Measurements from ENCODE around the gene CELA1. TPM values are rescaled to one million over a fixed set of nuclear protein-coding genes. Genes with fewer than 3 reads are reported as not detected.

Gene CELA1
- polyA plus RNA-seq, 2 of the 4 experiments (the other 2 are of a cell fraction) = not detected

GRCh38 chr12:51343201-51343600 is 3.3 kb downstream of the CELA1 start:
- 96% methylated on average over 2 of the region's 2 CpGs for WGBS (ENCODE audit: missing lambda C conversion rate)
- H3K4me1 ChIP-seq = peaks cover 10% of the 10 kb centered on the region
- no peaks in the 10 kb centered on the region for H3K9me3 ChIP-seq
- DNase-seq (ENCODE audit: low read depth in 1 of 2, low spot score in 1 of 2) = no peak
- ChIA-PET POLR2A (no interaction called here), CTCF (interaction anchor here (3.4 to 12.5 kb wide), 5 partner anchors 10 to 518 kb away, joined by 9 to 270 read pairs (median 110); partner anchors contain the start of gene SMAGP)
- H3K27ac ChIP-seq = no peak overlapping the region
- no peak overlapping the region for H3K4me3 ChIP-seq
- FAIRE-seq = no peak
- no peak for ATAC-seq
- TF ChIP-seq JUN (IDR thresholded peaks at IDR 0.05) (no peak), HDAC2 (IDR thresholded peaks at IDR 0.05) (no peak), KDM5A (IDR thresholded peaks at IDR 0.05) (no peak), ATOH8 (CRISPR knock-in tag; IDR thresholded peaks at IDR 0.05; ENCODE audit: low read depth) (no peak), USF2 (IDR thresholded peaks at IDR 0.05) (no peak), MAZ (IDR thresholded peaks at IDR 0.05; ENCODE audit: borderline replicate concordance, low read depth, low read length) (no peak), BHLHE40 (IDR thresholded peaks at IDR 0.05; ENCODE audit: low read depth, low read length) (no peak), HEYL (CRISPR knock-in tag; IDR thresholded peaks at IDR 0.05) (no peak), PBX3 (IDR thresholded peaks at IDR 0.05) (no peak), EHMT2 (IDR thresholded peaks at IDR 0.05; ENCODE audit: low read depth) (no peak), E2F6 (IDR thresholded peaks at IDR 0.05; ENCODE audit: borderline replicate concordance, low read depth) (no peak), RNF2 (IDR thresholded peaks at IDR 0.05; ENCODE audit: borderline replicate concordance, low read depth) (no peak), SMC3 (IDR thresholded peaks at IDR 0.05) (no peak), RARB (CRISPR knock-in tag; IDR thresholded peaks at IDR 0.05) (no peak), EP300 (IDR thresholded peaks at IDR 0.05) (no peak), ZNF302 (CRISPR knock-in tag; IDR thresholded peaks at IDR 0.05) (no peak)
- TF ChIP-seq, protein P1, sequence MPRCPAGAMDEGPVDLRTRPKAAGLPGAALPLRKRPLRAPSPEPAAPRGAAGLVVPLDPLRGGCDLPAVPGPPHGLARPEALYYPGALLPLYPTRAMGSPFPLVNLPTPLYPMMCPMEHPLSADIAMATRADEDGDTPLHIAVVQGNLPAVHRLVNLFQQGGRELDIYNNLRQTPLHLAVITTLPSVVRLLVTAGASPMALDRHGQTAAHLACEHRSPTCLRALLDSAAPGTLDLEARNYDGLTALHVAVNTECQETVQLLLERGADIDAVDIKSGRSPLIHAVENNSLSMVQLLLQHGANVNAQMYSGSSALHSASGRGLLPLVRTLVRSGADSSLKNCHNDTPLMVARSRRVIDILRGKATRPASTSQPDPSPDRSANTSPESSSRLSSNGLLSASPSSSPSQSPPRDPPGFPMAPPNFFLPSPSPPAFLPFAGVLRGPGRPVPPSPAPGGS (IDR thresholded peaks at IDR 0.05) = no peak
- TF ChIP-seq, protein P2, sequence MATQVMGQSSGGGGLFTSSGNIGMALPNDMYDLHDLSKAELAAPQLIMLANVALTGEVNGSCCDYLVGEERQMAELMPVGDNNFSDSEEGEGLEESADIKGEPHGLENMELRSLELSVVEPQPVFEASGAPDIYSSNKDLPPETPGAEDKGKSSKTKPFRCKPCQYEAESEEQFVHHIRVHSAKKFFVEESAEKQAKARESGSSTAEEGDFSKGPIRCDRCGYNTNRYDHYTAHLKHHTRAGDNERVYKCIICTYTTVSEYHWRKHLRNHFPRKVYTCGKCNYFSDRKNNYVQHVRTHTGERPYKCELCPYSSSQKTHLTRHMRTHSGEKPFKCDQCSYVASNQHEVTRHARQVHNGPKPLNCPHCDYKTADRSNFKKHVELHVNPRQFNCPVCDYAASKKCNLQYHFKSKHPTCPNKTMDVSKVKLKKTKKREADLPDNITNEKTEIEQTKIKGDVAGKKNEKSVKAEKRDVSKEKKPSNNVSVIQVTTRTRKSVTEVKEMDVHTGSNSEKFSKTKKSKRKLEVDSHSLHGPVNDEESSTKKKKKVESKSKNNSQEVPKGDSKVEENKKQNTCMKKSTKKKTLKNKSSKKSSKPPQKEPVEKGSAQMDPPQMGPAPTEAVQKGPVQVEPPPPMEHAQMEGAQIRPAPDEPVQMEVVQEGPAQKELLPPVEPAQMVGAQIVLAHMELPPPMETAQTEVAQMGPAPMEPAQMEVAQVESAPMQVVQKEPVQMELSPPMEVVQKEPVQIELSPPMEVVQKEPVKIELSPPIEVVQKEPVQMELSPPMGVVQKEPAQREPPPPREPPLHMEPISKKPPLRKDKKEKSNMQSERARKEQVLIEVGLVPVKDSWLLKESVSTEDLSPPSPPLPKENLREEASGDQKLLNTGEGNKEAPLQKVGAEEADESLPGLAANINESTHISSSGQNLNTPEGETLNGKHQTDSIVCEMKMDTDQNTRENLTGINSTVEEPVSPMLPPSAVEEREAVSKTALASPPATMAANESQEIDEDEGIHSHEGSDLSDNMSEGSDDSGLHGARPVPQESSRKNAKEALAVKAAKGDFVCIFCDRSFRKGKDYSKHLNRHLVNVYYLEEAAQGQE (IDR thresholded peaks at IDR 0.05) = no peak
- H3K4me2 ChIP-seq = no peak overlapping the region

GRCh38 chr12:51342416-51342815 is 4.1 kb downstream of the CELA1 start:
- FAIRE-seq (no peak), DNase-seq (ENCODE audit: low read depth in 1 of 2, low spot score in 1 of 2) (no peak), ATAC-seq (no peak)
- Histone ChIP-seq H3K27ac (no peak overlapping the region), H3K9me3 (no peaks in the 10 kb centered on the region), H3K4me3 (no peak overlapping the region), H3K4me2 (no peak overlapping the region), H3K4me1 (peaks cover 10% of the 10 kb centered on the region)
- 83% methylated on average over 10 of the region's 10 CpGs for WGBS (ENCODE audit: missing lambda C conversion rate)
- TF ChIP-seq POLR2A (IDR thresholded peaks at IDR 0.05; ENCODE audit: low read length) (no peak), ELK1 (IDR thresholded peaks at IDR 0.05; ENCODE audit: low read depth, low read length) (no peak), SMC3 (IDR thresholded peaks at IDR 0.05) (no peak), E2F6 (IDR thresholded peaks at IDR 0.05; ENCODE audit: borderline replicate concordance, low read depth) (no peak), SREBF2 (IDR thresholded peaks at IDR 0.05) (no peak), NFE2L2 (conservative IDR thresholded peaks at IDR 0.05; ENCODE audit: low read length) (no peak)
- TF ChIP-seq, protein P3, sequence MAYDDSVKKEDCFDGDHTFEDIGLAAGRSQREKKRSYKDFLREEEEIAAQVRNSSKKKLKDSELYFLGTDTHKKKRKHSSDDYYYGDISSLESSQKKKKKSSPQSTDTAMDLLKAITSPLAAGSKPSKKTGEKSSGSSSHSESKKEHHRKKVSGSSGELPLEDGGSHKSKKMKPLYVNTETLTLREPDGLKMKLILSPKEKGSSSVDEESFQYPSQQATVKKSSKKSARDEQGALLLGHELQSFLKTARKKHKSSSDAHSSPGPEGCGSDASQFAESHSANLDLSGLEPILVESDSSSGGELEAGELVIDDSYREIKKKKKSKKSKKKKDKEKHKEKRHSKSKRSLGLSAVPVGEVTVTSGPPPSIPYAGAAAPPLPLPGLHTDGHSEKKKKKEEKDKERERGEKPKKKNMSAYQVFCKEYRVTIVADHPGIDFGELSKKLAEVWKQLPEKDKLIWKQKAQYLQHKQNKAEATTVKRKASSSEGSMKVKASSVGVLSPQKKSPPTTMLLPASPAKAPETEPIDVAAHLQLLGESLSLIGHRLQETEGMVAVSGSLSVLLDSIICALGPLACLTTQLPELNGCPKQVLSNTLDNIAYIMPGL (CRISPR knock-in tag; IDR thresholded peaks at IDR 0.05; ENCODE audit: borderline replicate concordance) = no peak
- ChIA-PET CTCF (interaction anchor here (0.8 to 12.5 kb wide), 17 partner anchors 10 to 576 kb away, joined by 3 to 270 read pairs (median 9); partner anchors contain the start of gene SMAGP), POLR2A (interaction anchor here (3.7 kb wide), 1 partner anchor 72 kb away, joined by 41 read pairs; the partner anchor contains the start of gene SMAGP)

Measured in A549 (cell line).